HG02642 (cell line): ENCODE data around the gene POLR2A.

Experiments used
- ATAC-seq: cut with Tn5 transposase; IDR thresholded peaks from one replicate; pipeline ENCODE4 v1.9.1; 2021; ENCODE audit warnings: mild to moderate bottlenecking; ENCODE audit not compliant: unreplicated experiment, poor library complexity

The POLR2A gene

DNA sequence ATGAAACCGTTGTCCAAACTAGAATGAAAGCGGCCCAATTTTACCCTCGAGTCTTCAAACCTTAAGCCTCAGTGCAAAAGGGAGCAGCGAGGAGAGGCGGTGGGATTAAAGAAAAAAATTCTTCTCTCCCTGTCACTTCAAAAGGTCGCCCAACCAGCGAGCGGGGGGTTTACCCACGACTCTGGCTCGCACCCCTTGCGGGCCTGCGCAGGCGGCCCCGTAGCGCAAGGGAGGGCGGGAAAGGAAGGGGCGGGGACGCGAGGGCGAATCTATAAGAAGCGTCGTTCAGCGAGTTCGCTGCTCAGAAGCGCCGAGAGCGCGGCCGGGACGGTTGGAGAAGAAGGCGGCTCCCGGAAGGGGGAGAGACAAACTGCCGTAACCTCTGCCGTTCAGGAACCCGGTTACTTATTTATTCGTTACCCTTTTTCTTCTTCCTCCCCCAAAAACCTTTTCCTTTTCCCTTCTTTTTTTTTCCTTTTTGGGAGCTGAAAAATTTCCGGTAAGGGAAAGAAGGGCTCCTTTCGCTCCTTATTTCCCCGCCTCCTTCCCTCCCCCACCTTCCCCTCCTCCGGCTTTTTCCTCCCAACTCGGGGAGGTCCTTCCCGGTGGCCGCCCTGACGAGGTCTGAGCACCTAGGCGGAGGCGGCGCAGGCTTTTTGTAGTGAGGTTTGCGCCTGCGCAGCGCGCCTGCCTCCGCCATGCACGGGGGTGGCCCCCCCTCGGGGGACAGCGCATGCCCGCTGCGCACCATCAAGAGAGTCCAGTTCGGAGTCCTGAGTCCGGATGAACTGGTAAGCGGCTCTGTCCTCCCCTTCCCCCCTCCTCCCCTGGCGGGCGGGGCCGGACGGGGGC is at the start of gene POLR2A:
Gene POLR2A (plus strand): TSS at position 300 of the 852 bp plus-strand sequence.
- peak; percentile 68 for ATAC-seq

DNA sequence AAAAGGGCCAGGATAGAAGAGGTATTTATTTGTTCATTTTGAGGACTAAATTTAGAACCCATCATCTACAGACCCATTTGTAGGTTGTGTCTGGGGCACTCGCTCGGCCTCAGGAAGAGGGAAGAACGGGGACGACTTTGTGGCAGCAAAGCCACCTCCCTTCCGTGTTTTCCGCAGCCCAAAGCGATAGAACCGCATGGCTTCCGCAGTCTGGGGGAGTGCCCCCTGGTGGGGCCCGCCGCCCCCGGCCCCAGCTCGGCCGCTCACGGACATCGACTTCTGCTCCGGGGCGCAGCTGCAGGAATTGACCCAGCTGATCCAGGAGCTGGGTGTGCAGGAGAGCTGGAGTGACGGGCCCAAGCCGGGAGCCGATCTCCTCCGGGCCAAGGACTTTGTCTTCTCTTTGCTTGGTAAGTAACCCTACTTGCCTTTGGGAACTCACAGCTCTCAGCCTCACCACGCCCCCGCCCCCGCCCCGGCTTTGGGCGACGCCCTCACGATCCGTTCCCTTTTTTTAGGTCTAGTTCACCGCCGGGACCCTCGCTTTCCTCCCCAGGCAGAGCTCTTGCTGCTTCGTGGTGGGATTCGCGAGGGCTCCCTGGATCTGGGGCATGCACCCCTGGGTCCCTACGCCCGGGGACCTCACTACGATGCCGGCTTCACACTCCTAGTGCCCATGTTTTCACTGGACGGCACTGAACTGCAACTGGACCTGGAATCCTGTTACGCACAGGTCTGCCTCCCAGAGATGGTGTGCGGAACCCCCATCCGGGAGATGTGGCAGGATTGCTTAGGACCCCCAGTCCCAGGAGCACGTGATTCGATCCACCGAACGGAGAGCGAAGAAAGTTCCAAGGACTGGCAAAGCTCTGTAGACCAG is 48.2 kb upstream of the POLR2A start:
- ATAC-seq, result peak; percentile 21

DNA sequence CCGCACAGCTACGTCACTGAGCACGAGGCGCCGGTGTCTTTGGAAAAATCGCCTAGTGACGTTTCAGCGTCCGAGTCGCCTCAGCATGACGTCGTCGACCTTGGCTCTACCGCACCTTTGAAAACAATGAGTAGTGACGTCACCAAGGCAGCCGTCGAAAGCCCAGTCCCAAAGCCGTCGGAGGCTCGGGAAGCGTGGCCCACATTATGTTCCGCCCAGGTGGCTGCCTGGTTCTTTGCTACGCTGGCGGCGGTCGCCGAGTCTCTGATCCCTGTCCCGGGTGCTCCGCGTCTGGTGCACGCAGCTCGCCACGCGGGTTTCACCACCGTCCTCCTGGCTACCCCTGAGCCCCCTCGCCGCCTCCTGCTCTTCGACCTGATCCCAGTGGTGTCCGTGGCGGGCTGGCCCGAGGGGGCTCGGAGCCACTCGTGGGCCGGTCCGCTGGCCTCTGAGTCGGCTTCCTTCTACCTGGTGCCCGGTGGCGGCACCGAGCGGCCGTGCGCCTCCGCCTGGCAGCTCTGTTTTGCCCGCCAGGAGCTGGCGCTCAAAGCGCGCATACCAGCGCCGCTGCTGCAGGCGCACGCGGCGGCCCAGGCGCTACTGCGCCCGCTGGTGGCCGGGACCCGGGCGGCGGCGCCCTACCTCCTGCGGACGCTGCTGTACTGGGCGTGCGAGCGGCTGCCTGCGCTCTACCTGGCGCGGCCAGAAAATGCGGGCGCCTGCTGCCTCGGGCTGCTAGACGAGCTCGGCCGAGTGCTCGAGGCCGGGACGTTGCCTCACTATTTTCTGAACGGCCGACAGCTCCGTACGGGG is 47.4 kb upstream of the POLR2A start:
- ATAC-seq, result peak; percentile 32

DNA sequence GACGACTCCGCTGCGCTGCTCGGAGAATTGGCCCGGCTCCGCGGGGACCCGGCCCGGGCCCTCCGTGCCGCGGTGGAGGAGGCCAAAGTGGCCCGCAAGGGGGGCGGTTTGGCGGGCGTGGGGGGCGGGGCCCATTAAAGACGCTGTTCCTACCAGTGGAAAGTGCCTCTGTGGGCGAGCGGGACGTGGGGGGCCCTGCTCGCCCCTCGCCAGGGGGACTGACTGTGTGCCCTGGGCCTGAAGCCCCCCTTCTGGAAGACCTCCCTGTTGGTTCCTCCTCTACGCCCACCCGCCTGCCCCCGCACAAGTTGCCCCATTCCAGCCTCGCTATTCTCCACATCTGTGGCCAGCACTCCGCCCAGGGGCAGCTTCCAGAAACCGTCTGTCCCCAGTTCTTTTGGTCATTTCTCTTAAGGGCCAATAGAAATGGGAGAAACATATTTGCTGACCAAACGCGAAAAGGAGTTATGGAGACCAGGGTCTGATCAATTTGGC is 46.8 kb upstream of the POLR2A start:
- no peak for ATAC-seq

DNA sequence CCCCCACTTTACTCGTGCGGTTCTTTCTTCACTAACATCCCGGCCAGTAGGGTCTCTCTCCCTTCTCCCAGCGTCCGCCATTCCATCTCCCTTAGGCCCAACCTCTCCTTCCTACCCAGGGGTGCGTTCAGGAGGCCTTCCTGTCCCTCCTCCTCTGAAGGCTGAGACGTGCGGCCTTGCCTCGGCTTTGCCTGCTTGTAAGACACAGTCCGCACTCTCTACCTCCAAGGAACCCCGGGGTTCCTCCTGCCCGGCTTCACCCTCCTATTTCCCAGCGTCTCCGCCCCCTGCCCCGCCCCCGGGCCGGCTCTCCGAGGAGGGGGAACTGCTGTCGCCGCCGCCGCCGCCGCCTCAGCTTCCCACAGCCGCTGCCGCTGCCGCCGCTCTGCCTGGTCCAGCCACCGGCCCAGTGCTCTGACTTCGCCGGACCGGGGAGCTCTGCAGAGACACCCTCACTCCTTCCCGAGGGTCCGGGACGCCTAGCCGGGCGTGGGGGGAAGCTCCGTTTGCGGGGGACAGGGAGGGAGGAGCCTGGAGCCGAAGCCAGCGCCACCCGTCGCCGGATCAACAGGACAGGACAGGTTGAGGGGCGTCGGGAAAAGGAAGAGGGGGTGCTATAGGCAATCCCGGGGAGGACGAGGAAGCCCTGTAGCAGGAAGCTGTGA is 46.1 kb upstream of the POLR2A start:
- ATAC-seq, result no peak

DNA sequence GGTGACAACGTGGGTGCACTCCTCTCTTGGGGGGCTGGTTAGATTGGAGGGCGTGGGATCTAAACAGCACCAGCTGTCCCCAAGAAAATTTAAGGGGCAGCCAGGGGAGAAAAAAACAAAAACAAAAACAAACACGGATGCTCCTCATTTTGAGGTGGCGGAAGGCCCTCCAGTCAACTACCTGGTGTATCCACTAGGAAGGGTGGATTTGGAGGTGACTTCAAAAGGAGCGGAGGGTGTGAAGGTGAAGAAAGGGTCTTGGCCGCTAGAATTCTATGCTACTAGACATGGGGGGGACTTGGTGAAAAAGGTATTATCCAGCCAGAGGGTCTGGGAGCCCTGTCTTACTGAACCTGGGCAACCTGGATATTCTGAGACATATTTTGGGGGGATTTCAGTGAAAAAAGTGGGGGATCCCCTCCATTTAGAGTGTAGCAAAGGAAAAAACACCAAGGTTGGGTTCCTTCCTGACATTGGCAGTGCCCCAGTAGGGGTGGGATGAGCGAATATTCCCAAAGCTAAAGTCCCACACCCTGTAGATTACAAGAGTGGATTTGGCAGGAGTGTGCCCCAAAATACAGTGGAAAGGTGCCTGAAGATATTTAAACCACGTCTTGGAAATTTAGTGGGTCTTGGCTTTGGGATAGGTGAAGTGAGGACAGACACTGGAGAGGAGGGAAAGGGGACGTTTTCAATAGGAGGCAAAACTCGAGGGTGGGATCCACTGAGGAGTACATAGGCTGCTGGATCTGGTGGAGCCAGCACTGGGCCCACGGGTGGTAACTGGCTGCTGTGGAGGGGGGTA is 45.3 kb upstream of the POLR2A start:
- ATAC-seq, result no peak

DNA sequence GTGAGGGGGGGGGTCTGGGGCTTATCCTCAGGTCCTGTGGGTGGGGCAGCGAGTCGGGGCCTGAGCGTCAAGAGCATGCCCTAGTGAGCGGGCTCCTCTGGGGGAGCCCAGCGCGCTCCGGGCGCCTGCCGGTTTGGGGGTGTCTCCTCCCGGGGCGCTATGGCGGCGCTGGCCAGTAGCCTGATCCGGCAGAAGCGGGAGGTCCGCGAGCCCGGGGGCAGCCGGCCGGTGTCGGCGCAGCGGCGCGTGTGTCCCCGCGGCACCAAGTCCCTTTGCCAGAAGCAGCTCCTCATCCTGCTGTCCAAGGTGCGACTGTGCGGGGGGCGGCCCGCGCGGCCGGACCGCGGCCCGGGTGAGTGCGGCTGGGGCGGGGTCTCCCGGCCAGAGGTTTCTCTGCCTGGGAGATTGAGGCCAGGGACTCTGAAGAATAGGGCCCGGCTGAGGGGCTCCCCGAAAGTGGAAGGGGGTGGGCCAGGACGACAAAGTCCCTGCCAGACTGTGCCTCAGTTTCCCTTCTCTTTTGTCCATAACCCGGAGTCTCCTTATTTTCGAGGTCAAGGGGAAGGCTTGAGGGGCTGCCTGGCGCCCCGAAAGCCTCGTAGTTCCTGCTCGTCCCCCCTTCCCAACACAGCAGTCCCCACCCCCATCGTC is 44.6 kb upstream of the POLR2A start, which contains the start of gene FGF11:
Gene FGF11 (plus strand): TSS at position 51 of the 651 bp plus-strand sequence. CDS start 109 bp downstream, at position 160.
- no peak for ATAC-seq

DNA sequence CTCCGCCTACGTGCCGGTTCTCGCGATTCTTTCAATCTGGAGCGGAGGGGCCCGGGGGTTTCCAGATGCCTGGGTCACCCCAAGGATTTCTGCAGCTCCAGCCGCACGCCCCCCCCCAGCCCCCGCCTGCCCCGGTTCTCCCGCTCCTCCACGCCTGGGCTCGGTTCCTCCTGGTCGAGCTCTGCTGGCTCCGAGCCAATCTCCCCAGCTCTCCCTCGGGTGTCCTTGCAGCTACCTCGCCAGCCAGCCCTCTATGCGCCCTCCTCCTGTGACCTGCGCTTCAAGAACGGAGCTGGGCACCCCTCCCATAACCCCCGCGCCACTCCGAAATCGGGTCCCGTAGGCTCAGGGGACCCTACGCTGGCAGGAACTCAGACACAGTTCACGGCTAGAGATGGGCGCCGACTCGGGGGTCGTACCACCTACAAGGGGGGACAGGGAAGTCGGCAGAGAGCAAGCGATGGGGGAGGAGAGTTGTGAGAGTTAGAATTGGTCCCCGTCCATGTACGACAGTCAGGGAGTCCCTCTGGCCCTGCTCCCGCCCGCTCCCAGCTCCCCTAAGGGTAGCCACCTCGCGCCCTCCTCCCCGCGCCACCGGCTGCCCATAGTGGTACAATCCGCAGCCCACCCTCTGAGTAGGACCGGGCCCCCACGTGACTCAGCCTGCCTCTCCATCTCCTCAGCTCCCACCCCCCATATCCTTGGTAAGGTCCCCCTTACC is 43.9 kb upstream of the POLR2A start:
- no peak for ATAC-seq

DNA sequence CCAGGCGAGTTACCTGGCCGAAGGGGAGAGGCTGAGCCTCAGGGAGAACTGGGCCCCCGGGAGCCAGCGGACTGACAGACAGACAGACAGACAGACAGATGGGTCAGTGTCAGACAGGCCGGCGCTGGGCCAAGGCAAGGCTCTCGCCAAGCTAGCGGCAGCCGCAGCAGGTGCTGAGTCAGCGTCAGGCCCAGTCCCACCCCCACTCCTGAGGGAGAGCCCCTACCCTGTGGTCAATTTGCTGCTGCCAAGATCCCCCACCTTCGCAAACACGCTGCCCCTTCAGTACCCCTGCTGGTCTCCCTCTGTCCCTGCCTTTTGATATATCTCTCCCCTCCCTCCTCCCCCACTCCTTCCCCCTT is 43.4 kb upstream of the POLR2A start:
- ATAC-seq, result no peak

DNA sequence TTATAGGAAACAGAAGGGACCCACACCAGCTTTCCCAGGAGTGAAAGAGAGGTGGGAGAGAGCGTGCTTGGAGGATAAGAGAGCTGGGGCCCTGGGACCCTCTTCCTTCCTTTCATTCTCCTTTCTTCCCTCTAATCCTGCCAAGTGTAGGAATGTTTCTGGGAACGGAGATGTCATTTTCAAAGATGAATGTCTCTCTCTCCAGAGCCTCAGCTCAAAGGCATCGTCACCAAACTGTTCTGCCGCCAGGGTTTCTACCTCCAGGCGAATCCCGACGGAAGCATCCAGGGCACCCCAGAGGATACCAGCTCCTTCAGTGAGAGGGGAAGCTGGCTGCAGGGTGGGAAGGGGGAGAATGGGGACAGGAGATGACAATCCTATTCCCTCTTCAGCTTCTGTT is 42.9 kb upstream of the POLR2A start:
- no peak for ATAC-seq

DNA sequence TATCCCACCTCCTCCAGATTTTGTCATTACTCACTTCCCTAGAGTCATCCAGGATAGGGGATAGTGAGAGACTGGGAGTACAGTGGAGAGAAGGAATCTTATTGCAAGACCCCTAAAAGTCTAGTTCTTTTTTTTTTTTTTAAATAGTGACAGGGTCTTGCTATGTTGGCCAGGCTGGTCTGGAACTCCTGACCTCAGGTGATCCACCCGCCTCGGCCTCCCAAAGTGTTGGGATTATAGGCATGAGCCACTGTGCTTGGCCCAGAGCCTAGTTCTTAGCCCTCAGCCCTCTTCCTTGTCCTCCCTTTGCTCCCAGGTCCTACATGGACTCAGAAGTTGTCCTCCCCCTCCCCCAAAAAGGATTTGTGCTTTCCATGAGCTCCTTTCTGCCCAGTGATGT is 42.0 kb upstream of the POLR2A start:
- ATAC-seq, result no peak

DNA sequence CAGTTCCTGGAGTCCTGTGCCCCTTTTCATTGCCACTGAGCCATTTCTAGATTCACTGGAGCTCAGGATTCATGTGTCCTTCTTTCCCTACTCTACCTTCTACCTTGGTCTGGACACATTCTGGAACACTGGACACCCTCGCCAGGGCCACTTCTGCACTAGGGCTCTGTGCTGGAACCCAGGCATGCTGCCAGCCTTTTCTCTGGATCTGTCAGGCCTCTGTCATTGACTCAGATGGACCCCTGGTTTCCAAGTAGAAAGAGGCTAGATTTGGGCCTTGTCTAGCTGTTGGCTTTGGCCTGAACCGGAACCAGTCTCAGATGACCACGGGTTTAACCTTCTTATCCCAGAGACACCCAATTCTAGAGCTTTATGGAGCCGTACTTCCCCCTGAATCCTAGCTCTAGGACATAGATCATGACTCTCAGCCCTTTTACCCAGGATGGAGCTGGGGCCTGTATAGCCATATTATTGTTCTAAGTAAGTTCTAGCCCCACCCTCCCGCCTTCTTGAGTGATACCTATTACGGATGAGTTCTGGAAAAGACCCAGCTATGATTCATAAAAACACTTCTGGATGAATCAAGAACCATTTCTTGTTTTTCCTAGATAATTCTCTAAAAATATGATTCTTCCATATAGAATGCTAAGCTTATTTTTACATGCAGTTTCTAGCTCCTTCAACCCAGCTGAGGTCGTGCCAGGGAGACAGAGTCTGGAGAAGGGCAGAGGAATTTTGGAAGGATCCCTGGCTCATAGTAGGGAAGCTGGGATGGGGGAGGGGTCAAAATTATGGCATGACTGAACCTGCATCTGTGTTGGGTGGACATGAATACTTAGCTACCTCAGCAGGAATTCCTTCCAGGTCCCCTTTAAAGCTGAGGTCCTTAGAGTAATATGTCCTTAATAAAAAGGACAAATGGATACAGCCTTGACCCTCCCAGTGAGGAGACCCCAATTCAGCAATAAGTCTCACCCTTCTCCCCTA is 40.4 kb upstream of the POLR2A start:
- no peak for ATAC-seq

DNA sequence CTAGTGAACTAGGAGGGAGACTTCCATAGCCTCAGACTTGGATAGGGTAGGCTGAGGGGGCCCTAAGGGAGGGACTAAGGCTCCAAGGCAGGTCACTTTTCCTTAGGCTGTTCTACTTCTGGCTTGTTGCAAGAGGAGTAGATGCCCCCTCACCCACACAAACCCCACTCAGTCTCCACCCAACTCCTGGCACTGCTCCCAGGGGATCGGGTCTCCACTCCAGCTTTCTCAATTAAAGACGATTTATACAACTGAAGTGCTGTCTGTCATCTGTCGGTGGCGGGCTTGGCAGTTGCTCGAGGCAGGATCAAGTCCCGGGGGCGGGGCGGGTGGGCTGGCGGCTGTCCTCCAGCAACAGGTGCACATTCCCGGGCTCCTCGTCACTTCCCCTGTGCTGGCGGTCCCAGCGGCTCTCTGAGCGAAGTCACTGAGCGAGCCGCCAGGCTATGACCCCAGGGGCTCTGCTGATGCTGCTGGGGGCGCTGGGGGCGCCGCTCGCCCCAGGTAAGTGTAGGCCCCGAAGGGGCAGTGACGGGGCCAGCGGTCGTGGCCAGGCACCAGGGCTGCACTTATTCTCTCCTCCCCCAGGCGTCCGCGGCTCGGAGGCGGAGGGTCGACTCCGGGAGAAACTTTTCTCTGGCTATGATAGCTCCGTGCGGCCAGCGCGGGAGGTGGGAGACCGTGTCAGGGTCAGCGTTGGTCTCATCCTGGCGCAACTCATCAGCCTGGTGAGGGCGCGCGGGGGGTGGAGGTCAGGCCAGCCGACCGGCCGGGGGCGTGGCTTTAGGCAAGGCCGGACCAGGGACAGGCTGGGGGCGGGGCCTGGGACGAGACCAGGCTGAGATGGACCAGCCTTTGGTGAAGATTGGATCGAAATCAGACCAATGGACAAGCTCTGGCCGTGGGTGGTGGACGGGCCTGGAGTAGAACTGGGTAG is 39.2 kb upstream of the POLR2A start, which contains the start of gene CHRNB1:
Gene CHRNB1 (plus strand): TSS at position 380 of the 937 bp plus-strand sequence. CDS start 67 bp downstream, at position 447.
- ATAC-seq, result peak; percentile 54

DNA sequence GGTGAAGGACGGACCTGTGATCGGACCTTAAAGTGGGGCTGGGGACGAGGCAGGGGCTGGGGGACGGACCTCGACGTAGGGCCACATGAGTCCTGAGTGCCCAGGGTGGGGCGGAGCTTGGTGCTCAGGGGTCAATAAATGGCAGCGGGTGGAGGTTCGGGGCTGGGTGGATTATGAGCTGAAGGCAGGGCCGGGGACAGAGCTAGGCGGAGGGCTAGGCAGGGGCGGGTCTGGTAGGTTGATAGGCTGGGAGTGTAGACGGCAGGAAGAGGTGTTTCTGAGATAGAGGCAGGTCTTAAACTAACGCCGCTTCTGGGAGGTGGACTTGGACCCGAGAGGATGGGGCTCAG is 38.6 kb upstream of the POLR2A start:
- no peak for ATAC-seq

DNA sequence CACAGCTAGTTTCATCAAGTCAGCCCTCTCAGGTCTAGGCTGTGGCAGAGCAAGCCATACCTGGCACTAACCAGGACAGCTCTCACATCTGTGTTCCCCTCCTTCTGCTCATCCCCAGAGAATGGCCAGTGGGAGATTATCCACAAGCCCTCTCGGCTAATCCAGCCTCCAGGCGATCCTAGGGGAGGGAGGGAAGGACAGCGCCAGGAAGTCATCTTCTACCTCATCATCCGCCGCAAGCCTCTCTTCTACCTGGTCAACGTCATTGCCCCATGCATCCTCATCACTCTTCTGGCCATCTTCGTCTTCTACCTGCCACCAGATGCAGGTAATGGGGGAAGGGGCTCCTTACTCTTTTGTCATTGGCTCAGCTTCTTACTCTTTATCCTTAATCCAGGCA is 35.7 kb upstream of the POLR2A start:
- no peak for ATAC-seq
